Retina (tissue), 1 donor: Measurements from ENCODE around the gene TSKU.

ENCODE experiments used
- DNase-seq: peaks from one replicate; pipeline ENCODE4 v3.0.0-alpha.2; 2016

The TSKU gene

DNA sequence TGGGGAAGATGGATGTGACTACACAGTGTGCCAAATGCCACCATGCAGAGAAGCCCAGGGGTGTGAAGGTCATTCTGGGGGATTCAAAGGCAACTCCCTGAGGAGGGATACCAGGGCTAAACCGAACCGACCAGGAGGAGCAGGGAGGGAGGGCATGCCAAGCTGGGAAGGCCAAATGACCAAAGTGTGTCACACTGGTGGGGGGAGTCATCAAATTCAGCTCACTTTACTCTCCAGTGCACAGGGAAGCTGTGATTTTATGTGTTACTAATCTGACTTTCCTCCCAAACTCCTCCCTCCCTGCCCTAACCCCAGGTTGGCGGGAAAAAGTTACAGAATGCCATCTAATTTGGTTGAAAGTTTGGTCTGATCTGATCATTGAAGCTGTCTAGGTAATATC, 29.7 kb upstream of the TSKU start:
- DNase-seq, result no peak

DNA sequence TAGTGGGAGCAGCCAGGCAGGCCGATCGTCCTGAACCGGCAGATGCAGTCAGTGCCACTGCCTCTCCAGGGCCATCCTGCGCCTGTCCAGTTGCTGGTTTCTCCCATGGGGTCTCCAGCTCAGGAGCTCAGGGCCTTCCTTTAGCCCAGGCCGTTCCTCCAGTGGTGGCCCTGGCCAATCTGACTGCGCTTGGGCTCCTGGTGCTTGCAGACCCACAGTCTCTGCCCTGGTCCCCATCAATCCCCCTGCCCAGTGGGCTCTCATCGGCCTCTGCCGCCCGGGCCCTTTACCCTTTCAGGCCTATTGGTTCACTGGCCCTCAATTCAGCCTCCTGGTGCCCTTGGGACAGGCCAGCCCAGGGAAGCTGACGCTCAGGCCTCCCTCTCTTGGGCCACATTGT, 29.2 kb upstream of the TSKU start:
- DNase-seq, result no peak

GRCh38 chr11:76756341-76756741, 26.8 kb upstream of the TSKU start:
- no peak for DNase-seq

- DNase-seq, result no peak
These were observed 24.8 kb upstream of the TSKU start for GRCh38 chr11:76758311-76758710.

- no peak for DNase-seq
These were observed 24.1 kb upstream of the TSKU start for GRCh38 chr11:76759092-76759491.

DNA sequence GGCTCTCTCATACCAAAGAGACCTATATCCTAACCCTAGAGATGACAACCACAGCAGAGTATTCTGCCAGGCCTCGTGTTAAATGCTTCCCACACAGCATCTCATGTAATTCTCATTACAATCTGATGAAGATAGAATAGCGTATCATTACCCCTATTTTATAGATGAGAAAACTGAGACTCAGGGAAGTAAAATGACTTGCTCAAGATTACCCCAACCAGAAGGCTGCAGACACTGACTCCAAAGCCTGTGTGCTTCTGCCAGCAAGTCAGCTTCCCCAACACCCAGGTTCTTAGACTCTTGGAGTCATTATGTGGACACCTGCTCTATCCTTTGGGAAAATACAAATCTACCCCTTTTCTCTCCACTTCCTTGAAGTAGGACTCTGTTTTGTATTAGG, 23.6 kb upstream of the TSKU start:
- DNase-seq, result no peak

- no peak for DNase-seq
These were observed 22.9 kb upstream of the TSKU start for GRCh38 chr11:76760236-76760635.

DNA sequence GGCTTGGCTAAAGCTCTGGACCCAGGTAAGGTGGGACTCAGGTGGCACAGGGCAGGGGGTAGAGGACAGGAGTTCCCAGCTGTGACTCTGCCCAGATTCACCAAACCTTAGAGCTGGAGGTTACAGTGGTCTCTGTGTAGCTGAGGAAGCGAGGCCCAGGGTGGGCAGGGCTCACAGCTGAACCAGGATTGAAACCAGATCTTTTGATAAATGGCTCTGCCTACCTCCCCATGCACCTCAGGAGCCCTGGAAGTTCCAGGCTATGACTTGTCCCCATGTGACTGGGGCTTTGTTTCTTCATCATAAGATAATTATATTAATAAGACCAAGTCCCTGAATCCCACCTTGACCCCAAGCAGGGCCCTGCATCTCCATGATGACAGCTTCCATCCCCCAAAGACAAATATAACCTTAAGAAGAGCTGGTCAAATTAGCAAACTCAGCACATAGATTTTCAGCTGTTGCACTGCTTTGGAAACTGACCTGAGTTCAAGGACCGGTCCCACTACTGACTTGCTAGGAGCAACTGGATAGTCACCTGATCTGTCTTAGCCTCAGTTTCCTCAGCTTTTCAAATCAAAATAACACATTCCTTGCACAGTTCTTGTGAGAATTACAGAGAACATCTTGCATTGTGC, 21.3 kb upstream of the TSKU start:
- no peak for DNase-seq

DNA sequence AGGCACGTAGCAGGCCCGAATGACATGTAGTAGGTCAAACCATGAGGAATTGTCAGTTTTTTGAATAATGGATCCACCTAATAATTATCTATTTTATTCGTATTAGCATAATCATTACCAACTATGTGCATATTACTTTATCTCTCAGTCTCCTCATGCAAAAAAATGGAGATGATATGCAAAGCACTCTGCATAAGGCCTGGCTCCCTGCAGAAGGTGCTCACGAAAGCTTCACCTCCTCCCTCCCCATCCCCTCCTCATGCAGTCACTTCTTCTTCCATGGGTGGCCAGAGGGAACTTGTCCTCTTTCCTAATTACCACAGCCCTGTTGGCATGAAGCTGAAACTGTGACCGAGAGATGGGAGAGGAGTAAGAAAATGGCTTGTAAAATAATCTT, 20.8 kb upstream of the TSKU start:
- no peak for DNase-seq

GRCh38 chr11:76762867-76763572, 20.1 kb upstream of the TSKU start:
- DNase-seq, result no peak

DNA sequence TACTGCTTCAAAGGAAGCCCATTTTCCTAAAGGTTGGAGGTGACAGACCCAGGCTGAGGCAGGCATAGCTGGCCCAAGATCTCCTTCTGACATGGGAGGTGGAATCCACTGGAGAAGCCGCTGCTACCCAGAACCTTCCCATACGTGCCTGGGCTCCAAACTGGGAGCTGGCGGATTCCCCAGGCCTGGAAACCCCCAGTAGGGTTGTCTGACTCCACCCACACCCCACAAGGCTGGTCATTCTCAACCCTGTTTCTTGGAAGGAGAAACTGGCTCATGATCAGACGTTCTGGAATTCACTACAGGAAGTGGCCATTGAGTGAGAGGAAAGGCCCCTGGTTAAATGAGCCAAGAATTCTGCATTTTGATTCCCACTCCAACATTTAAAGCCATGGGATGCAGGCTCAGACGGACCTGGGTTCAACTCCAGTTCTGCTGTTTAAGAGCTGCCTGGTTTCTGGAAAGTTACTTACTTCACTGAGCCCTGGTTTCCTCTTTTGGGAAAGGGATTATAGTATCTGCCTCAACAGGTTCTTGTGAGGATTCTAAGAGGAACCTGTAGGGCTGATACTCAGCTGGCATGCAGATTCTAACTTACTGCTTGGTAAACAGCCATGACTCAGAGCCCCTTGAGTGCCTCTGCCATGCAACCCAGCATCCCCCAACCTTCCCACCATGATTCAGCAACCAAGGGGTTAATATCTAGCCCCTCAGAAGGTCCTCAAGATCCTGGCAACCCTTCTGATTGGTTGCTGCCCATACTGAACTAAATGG, 19.4 kb upstream of the TSKU start:
- DNase-seq, result no peak

DNA sequence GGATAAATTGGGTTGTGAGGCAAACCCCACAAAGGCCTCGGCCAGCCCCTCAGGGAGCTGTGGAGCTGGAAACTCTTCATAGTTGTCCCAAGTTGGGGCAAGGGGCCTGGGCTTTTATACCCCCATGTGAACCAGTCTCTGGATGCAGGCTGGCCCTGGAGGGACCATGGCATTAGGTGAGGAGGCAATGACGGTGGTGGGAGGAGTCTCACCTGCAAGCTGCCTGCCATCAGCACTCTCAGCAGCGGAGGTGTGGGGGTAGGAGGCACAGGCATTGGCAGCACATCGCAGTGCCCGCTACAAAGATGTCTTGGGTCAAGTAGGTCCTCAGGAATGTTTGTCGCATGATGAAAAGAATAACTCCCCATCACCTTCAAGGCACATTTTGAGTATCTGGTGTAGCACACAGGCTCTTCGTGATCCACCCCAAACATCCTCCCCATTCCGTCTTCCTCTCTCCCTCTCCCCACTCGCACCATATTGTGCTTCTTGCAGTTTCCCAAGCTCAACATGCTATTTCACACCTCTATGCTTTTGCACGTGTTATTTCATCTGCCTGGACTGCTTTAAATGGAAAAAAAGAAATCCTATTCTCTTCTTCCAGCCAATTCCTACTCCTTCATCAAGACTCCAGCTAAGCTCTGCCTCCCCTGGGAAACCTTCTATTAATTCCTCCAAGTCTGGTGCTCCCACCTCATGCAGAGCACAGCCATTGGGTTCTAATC, 18.1 kb upstream of the TSKU start:
- DNase-seq, result no peak

DNA sequence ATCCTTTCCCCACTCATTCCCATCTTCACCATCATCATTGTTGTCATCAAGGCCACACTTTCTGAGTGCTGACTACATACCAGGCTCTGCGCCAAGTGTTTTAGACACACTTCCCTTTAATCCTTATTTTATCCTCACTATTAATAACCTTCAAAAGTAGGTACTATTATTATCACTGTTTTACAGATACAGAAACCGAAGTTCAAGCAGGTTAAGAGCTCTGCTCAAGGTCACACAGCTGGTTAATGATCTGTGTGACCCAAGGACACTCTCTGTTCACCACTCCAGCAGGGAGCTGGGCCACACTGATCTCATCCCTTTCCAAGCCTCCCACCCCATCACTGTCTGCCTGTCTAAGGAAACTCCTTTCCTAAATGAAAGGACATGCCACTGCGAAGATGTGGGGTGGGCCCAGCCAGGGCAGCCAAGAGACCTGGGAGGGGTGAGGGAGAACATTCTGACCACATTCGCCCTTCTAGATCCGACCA, 17.2 kb upstream of the TSKU start:
- DNase-seq, result no peak

DNA sequence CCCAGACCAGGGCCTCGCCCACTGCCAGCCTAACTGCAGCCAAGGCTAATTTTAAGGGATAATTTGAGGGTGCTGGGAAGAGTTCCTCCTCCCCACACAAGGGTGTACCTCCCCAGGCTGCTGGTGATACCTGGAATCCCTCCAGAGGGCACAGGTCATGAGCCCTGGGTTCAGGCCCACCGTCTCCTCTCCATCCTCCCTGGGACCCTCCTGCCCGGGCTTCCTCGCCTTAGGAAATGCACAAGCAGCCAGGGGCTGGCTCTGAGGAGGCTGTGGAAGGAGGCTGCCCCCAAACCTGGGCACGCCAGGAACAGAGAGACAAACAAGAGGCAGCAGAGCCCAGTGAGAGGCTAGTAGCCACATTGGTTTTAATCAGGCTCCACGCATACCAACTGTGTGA, 16.6 kb upstream of the TSKU start:
- DNase-seq, result no peak

GRCh38 chr11:76767659-76768058, 15.5 kb upstream of the TSKU start:
- no peak for DNase-seq

DNA sequence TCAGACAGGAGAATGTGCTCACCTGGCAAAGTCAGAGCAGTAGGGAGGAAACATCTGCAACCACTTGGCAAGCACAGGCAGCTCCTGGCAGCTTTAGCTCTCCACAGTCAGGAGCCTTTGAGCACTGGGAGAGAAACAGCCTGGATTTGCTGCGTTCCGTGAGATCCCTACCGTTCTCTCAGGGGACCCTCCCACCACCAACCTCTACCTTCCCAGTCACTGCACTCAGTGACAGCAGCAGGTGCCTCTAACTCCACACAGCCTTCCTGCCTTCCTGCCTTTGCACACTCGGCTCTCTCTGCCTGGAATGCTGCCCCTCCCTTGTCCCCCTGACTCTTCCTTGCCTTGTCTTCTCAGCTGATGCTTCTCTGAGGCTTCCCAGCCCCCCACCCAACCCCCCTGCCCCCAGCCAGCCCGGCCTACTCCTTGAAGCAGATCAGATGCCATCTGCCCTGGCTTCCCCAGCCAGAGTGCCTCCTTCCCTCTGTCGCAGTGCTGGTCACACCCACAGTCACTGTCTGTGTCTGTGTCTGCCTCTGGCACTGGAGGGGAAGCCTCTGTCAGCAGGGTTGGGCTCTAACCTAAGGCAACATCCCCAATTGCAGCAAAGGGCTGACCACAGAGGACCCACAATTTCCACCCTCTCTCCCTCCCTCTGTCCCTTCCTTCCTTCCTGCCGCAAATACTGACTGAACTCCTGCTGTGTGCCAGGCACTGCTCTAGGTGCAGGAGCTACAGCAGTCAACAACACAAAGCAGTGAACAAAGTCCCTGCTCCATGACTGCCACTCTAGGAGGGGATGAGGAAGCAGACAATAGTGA, 14.9 kb upstream of the TSKU start:
- DNase-seq, result no peak

GRCh38 chr11:76768909-76769560, 14.1 kb upstream of the TSKU start:
- DNase-seq, result no peak

- DNase-seq, result no peak
These were observed 13.2 kb upstream of the TSKU start for GRCh38 chr11:76769645-76770586.

GRCh38 chr11:76770642-76771445, 12.3 kb upstream of the TSKU start:
- DNase-seq, result no peak
